MM.1S (cell line): ENCODE data around the gene KCNJ18.
"Not testable (repeated sequence)": the region's sequence is repeated elsewhere in the genome, so short reads cannot be mapped to it uniquely, and the experiment has no call there.

ENCODE experiments used
- CTCF ChIP-seq: fragments of 300-600 bp; sonication (generic); IDR thresholded peaks from 2 replicates; pipeline ENCODE4 v1.5.1; 2016; ENCODE audit warnings: antibody characterized with exemption, low read length, mixed read lengths
- EZH2phosphoT487 ChIP-seq: fragments of 300-600 bp; sonication (generic); IDR thresholded peaks from 2 replicates; pipeline ENCODE4 v1.6.1; 2018; ENCODE audit warnings: antibody characterized with exemption, low read length

- not testable (repeated sequence) for TF ChIP-seq CTCF, EZH2phosphoT487
Observed at GRCh38 chr17:21691883-21692703, at the start of gene KCNJ18.
